GM21390 (cell line): ENCODE data around the gene OR8A1.

ENCODE experiments used
- ATAC-seq: cut with Tn5 transposase; IDR thresholded peaks from one replicate; pipeline ENCODE4 v1.9.1; 2021; ENCODE audit not compliant: unreplicated experiment

The OR8A1 gene

GRCh38 chr11:124569697-124570096 is at the start of gene OR8A1:
TSS of gene OR8A1 (plus strand) at chr11:124569997. CDS start at chr11:124570120, 123 bp downstream.
- no peak for ATAC-seq

- no peak for ATAC-seq
Measured at GRCh38 chr11:124520550-124520854, 49.3 kb upstream of the OR8A1 start.

- no peak for ATAC-seq
Measured at GRCh38 chr11:124533626-124534025, 36.2 kb upstream of the OR8A1 start.

GRCh38 chr11:124534051-124534450 is 35.7 kb upstream of the OR8A1 start:
- no peak for ATAC-seq

GRCh38 chr11:124535552-124536232 is 34.1 kb upstream of the OR8A1 start:
- no peak for ATAC-seq

- ATAC-seq, result no peak
Measured at GRCh38 chr11:124536520-124536919, 33.3 kb upstream of the OR8A1 start.

- no peak for ATAC-seq
Measured at GRCh38 chr11:124538019-124538418, 31.8 kb upstream of the OR8A1 start.

- ATAC-seq, result no peak
Measured at GRCh38 chr11:124541204-124541603, 28.6 kb upstream of the OR8A1 start.

GRCh38 chr11:124543145-124543544 is 26.7 kb upstream of the OR8A1 start:
- ATAC-seq, result no peak

GRCh38 chr11:124543554-124543953 is 26.2 kb upstream of the OR8A1 start, which contains the start of gene OR8B12:
TSS of gene OR8B12 (minus strand) at chr11:124543654. CDS start at chr11:124543654, 0 bp downstream.
- ATAC-seq, result no peak

- no peak for ATAC-seq
Measured at GRCh38 chr11:124551189-124551588, 18.6 kb upstream of the OR8A1 start.

- ATAC-seq, result no peak
Measured at GRCh38 chr11:124551987-124552386, 17.8 kb upstream of the OR8A1 start.

GRCh38 chr11:124556828-124557227 is 13.0 kb upstream of the OR8A1 start:
- no peak for ATAC-seq

- ATAC-seq, result no peak
Measured at GRCh38 chr11:124570160-124570559, 363 bp downstream of the OR8A1 start.

- no peak for ATAC-seq
Measured at GRCh38 chr11:124577716-124578427, 8.1 kb downstream of the OR8A1 start.

GRCh38 chr11:124578761-124579160 is 9.0 kb downstream of the OR8A1 start:
- no peak for ATAC-seq

GRCh38 chr11:124581817-124582216 is 12.0 kb downstream of the OR8A1 start:
- ATAC-seq, result no peak

GRCh38 chr11:124582565-124582964 is 12.8 kb downstream of the OR8A1 start:
- ATAC-seq, result no peak

- ATAC-seq, result no peak
Measured at GRCh38 chr11:124583781-124584180, 14.0 kb downstream of the OR8A1 start.

GRCh38 chr11:124584681-124585372 is 15.0 kb downstream of the OR8A1 start:
- no peak for ATAC-seq

- ATAC-seq, result peak; percentile 64
Measured at GRCh38 chr11:124586238-124586860, 16.6 kb downstream of the OR8A1 start.

GRCh38 chr11:124591430-124591829 is 21.6 kb downstream of the OR8A1 start:
- ATAC-seq, result no peak
